NT2/D1 (cell line): ENCODE results near the gene NAXD.

ENCODE experiments used
- DNase-seq: peaks from one replicate; pipeline ENCODE4 v3.0.0-alpha.2; 2011; ENCODE audit warnings: low read depth, low spot score
- H3K27me3 ChIP-seq: 2 replicates; pipeline ENCODE4 v1.6.0; 2011; ENCODE audit warnings: mild to moderate bottlenecking; ENCODE audit not compliant: insufficient read length, insufficient read depth
- H3K36me3 ChIP-seq: 2 replicates; pipeline ENCODE4 v1.6.1; 2011; ENCODE audit warnings: mild to moderate bottlenecking, low read length, mixed read lengths; ENCODE audit not compliant: insufficient read depth, insufficient read length
- H3K4me1 ChIP-seq: 2 replicates; pipeline ENCODE4 v1.5.1; 2011; ENCODE audit not compliant: insufficient read depth, insufficient read length
- H3K4me3 ChIP-seq: 2 replicates; pipeline ENCODE4 v1.5.1; 2011; ENCODE audit warnings: low read depth; ENCODE audit not compliant: insufficient read length
- H3K9ac ChIP-seq: 2 replicates; pipeline ENCODE4 v1.6.0; 2011; ENCODE audit warnings: low read depth; ENCODE audit not compliant: insufficient read length
- H3K9me3 ChIP-seq: 2 replicates; pipeline ENCODE4 v1.5.1; 2011; ENCODE audit warnings: mild to moderate bottlenecking, low read length; ENCODE audit not compliant: insufficient read depth
- SUZ12 ChIP-seq: IDR thresholded peaks from 2 replicates; pipeline ENCODE4 v1.6.1; 2011; ENCODE audit not compliant: insufficient read length, insufficient read depth; ENCODE audit errors: extremely low read depth
- YY1 ChIP-seq: IDR thresholded peaks from 2 replicates; pipeline ENCODE4 v1.6.1; 2011; ENCODE audit not compliant: insufficient read length, insufficient read depth
- ZNF274 ChIP-seq: IDR thresholded peaks from 2 replicates; pipeline ENCODE4 v1.6.1; 2011; ENCODE audit warnings: mild to moderate bottlenecking, low read depth, low read length

The NAXD gene

GRCh38 chr13:110616103-110617101 is 1.1 kb downstream of the NAXD start:
- Histone ChIP-seq H3K36me3 (peaks cover 11% of the 10 kb centered on the region), H3K9me3 (peaks cover 6% of the 10 kb centered on the region; the same call in 1 of the 2 replicates), H3K4me3 (peak overlapping the region; percentile 75), H3K4me1 (no peaks in the 10 kb centered on the region), H3K9ac (peak overlapping the region; percentile 89), H3K27me3 (no peaks in the 10 kb centered on the region)
- TF ChIP-seq SUZ12 (no peak), ZNF274 (no peak), YY1 (no peak)
- no peak for DNase-seq

- H3K4me1 ChIP-seq, result no peaks in the 10 kb centered on the region
- H3K9ac ChIP-seq, result peak overlapping the region; percentile 2
- H3K36me3 ChIP-seq, result peaks cover 16% of the 10 kb centered on the region
- H3K27me3 ChIP-seq, result no peaks in the 10 kb centered on the region
- no peak overlapping the region for H3K4me3 ChIP-seq
- H3K9me3 ChIP-seq, result peaks cover 6% of the 10 kb centered on the region; the same call in 1 of the 2 replicates
- TF ChIP-seq SUZ12 (no peak), ZNF274 (no peak), YY1 (no peak)
- DNase-seq, result peak; percentile 32
Measured at GRCh38 chr13:110617321-110618072, 2.2 kb downstream of the NAXD start.

GRCh38 chr13:110618167-110618566 is 2.8 kb downstream of the NAXD start:
- Histone ChIP-seq H3K27me3 (no peaks in the 10 kb centered on the region), H3K4me1 (no peaks in the 10 kb centered on the region), H3K4me3 (no peak overlapping the region), H3K9me3 (peaks cover 6% of the 10 kb centered on the region; the same call in 1 of the 2 replicates), H3K9ac (no peak overlapping the region), H3K36me3 (peaks cover 23% of the 10 kb centered on the region)
- TF ChIP-seq ZNF274, result no peak
- no peak for TF ChIP-seq SUZ12
- TF ChIP-seq YY1, result no peak
- DNase-seq, result no peak

- Histone ChIP-seq H3K4me3 (no peak overlapping the region), H3K4me1 (no peaks in the 10 kb centered on the region), H3K9ac (no peak overlapping the region), H3K36me3 (peaks cover 27% of the 10 kb centered on the region), H3K27me3 (no peaks in the 10 kb centered on the region), H3K9me3 (peaks cover 6% of the 10 kb centered on the region; the same call in 1 of the 2 replicates)
- no peak for DNase-seq
- TF ChIP-seq ZNF274 (no peak), YY1 (no peak), SUZ12 (no peak)
Measured at GRCh38 chr13:110618780-110619179, 3.4 kb downstream of the NAXD start.

- Histone ChIP-seq H3K36me3 (peaks cover 39% of the 10 kb centered on the region), H3K9me3 (no peaks in the 10 kb centered on the region), H3K4me1 (no peaks in the 10 kb centered on the region), H3K9ac (no peak overlapping the region), H3K27me3 (no peaks in the 10 kb centered on the region), H3K4me3 (no peak overlapping the region)
- no peak for DNase-seq
- TF ChIP-seq SUZ12 (no peak), ZNF274 (no peak), YY1 (no peak)
Measured at GRCh38 chr13:110620596-110620995, 5.3 kb downstream of the NAXD start.

GRCh38 chr13:110624766-110625756 is 9.7 kb downstream of the NAXD start:
- peaks cover 2% of the 10 kb centered on the region for H3K4me1 ChIP-seq
- no peak for DNase-seq
- no peaks in the 10 kb centered on the region for H3K9me3 ChIP-seq
- no peak overlapping the region for H3K4me3 ChIP-seq
- peaks cover 61% of the 10 kb centered on the region for H3K36me3 ChIP-seq
- no peak overlapping the region for H3K9ac ChIP-seq
- no peak for TF ChIP-seq YY1
- no peak for TF ChIP-seq ZNF274
- no peak for TF ChIP-seq SUZ12
- H3K27me3 ChIP-seq, result no peaks in the 10 kb centered on the region
